Prostate gland (tissue), 2 donors: ENCODE measurements around the gene DKK3. TPM values are rescaled to one million over a fixed set of nuclear protein-coding genes. Genes with fewer than 3 reads are reported as not detected.

ENCODE experiments used
- DNase-seq: peaks from one replicate; pipeline ENCODE4 v3.0.0-alpha.2; 2019; ENCODE audit warnings: low spot score
- H3K27ac ChIP-seq, 2 donors: fragments of 200-600 bp; sonication (generic); 2 replicates each; pipeline ENCODE4 v1.5.1; 2017 to 2019
- H3K27me3 ChIP-seq: fragments of 200-600 bp; sonication (generic); replicated peaks from 2 replicates; pipeline ENCODE4 v1.5.1; 2019; ENCODE audit not compliant: insufficient read depth
- H3K36me3 ChIP-seq, 2 donors: fragments of 200-600 bp; sonication (generic); 1 replicate in 1 of 2; 2 replicates in 1 of 2; pipeline versions ENCODE4 v1.5.1 to v1.8.1; 2017 to 2019
- H3K4me1 ChIP-seq: fragments of 200-600 bp; sonication (generic); replicated peaks from 2 replicates; pipeline ENCODE4 v1.5.1; 2019
- H3K4me3 ChIP-seq, 2 donors: fragments of 200-600 bp; sonication (generic); 2 replicates each; pipeline ENCODE4 v1.5.1; 2017 to 2019
- H3K9me3 ChIP-seq: fragments of 200-600 bp; sonication (generic); 2 replicates; pipeline ENCODE4 v1.5.1; 2017
- POLR2A ChIP-seq: fragments of 450-650 bp; IDR thresholded peaks from one replicate; pipeline ENCODE4 v1.6.1; 2016; ENCODE audit warnings: antibody characterized with exemption, mild to moderate bottlenecking
- POLR2AphosphoS5 ChIP-seq: sonication (generic); formaldehyde crosslinking; IDR thresholded peaks from one replicate; pipeline ENCODE4 v1.6.1; 2017; ENCODE audit warnings: antibody characterized with exemption
- WGBS: methylation state at CpG from one replicate; pipeline ENCODE4 v1.1.5; 2018; 5-methylcytosine and 5-hydroxymethylcytosine counted together
- intact Hi-C: fragments of 100-400 bp; cut with DNase I; formaldehyde crosslinking; loops from one replicate; pipeline ENCODE4 v1.14.2; 2022
- total RNA-seq, 2 donors: library from RNA; depleted of rRNA; stranded (reverse); fragments of >200 nt; gene quantifications; one replicate each; pipeline ENCODE4 v1.1.0, GENCODE V29; 2016
- TF ChIP-seq, protein P1 (sequence below), 4 experiments: fragments of 200-600 bp in 2 of 4; fragments of 450-650 bp in 2 of 4; sonication (generic) in 2 of 4; IDR thresholded peaks; 1 replicate in 3 of 4; 2 replicates in 1 of 4; pipeline ENCODE4 v1.5.1; 2016 to 2019; ENCODE audit warnings: antibody characterized with exemption in 4 of 4, mild to moderate bottlenecking in 2 of 4, moderate library complexity in 2 of 4

Gene DKK3
- total RNA-seq, 2 donors from 2014 or later = 160 to 273 TPM

DNA sequence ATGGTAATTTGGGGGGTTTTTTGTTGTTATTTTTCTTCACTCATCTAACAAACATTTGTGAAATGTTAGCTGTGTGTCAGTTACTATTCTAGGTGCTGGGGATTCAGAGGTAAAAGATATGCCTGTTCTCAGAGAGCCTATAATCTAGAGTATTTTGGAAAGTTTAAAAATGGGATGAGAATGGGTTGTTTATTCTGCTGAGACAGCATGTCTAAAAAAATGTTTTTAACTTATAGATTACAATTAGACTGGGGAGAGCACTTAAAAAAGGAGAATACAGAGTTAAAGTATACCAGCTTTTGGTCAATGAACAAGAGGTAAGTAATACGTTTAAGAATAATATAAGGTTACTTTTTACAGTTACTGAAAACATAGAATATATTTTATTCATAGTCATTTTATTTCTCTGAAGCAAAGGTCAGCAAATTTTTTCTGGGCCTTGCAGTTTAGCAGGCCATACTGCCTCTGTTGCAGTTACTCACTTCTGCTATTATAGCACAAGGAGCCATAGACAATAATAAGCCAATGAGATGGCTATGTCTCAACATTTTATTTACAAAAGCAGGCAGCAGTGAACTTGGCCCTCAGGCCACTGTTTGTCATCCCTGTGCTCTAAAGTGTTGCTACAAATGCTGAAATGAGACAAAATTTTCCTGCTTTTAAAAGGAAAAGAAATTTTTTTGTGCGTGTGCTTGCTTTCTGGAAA, 60.0 kb downstream of the DKK3 start:
- intact Hi-C loops = no loop called here
- WGBS = 83% methylated on average over 2 of the region's 2 CpGs
- H3K4me3 ChIP-seq = no peak overlapping the region
- H3K9me3 ChIP-seq = no peaks in the 10 kb centered on the region
- H3K4me1 ChIP-seq = no peaks in the 10 kb centered on the region
- DNase-seq = no peak
- no peaks in the 10 kb centered on the region for H3K27me3 ChIP-seq
- H3K27ac ChIP-seq = no peak overlapping the region
- TF ChIP-seq POLR2AphosphoS5 = no peak
- TF ChIP-seq, protein P1, sequence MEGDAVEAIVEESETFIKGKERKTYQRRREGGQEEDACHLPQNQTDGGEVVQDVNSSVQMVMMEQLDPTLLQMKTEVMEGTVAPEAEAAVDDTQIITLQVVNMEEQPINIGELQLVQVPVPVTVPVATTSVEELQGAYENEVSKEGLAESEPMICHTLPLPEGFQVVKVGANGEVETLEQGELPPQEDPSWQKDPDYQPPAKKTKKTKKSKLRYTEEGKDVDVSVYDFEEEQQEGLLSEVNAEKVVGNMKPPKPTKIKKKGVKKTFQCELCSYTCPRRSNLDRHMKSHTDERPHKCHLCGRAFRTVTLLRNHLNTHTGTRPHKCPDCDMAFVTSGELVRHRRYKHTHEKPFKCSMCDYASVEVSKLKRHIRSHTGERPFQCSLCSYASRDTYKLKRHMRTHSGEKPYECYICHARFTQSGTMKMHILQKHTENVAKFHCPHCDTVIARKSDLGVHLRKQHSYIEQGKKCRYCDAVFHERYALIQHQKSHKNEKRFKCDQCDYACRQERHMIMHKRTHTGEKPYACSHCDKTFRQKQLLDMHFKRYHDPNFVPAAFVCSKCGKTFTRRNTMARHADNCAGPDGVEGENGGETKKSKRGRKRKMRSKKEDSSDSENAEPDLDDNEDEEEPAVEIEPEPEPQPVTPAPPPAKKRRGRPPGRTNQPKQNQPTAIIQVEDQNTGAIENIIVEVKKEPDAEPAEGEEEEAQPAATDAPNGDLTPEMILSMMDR (IDR thresholded peaks at IDR 0.05) = no peak
- no peak for TF ChIP-seq POLR2A
- H3K36me3 ChIP-seq = no peaks in the 10 kb centered on the region

DNA sequence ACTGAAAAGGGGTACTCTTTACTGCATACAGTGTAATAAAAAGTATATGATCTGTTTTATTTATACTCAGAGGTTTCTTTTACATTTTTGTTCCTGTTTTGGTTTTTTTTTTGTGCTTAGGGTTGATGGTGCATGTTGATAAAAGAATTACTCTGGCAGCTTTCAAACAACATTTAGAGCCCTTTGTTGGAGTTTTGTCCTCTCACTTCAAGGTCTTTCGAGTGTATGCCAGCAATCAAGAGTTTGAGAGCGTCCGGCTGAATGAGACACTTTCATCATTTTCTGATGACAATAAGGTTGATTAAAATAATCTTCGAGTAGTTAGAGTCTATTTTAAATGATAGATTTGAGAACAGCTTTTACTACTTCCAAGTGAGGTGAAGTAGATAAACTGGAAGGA, 60.6 kb downstream of the DKK3 start:
- DNase-seq = no peak
- Histone ChIP-seq H3K27me3 (no peaks in the 10 kb centered on the region), H3K4me1 (no peaks in the 10 kb centered on the region), H3K36me3 (no peaks in the 10 kb centered on the region), H3K27ac (no peak overlapping the region), H3K4me3 (no peak overlapping the region), H3K9me3 (no peaks in the 10 kb centered on the region)
- TF ChIP-seq, protein P1 (IDR thresholded peaks at IDR 0.05) = no peak
- TF ChIP-seq POLR2A (no peak), POLR2AphosphoS5 (no peak)
- 79% methylated on average over 4 of the region's 4 CpGs for WGBS
- intact Hi-C loops = no loop called here

DNA sequence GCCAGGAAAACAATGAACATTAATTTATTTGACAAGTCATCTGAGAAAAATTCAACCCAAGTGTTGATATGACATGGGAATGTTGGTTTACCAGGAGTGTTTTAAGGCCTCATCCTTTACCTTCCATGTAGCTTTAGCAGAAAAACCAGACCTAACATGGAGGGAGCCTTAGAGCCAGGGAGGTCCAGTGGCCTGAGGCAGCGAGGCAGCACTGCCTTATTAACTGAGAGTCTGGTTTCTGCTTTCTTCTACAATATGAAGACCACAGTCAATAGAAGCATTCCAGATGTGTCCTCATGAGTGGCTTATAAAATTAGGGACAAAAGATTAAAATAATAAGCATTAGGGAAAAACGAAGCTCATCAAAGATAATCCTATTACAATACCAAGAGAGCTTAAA, 61.5 kb downstream of the DKK3 start:
- Histone ChIP-seq H3K9me3 (no peaks in the 10 kb centered on the region), H3K4me3 (no peak overlapping the region), H3K4me1 (no peaks in the 10 kb centered on the region), H3K27ac (no peak overlapping the region), H3K27me3 (no peaks in the 10 kb centered on the region), H3K36me3 (no peaks in the 10 kb centered on the region)
- DNase-seq = no peak
- TF ChIP-seq, protein P1 (IDR thresholded peaks at IDR 0.05) = no peak
- TF ChIP-seq POLR2A = no peak
- no peak for TF ChIP-seq POLR2AphosphoS5
- intact Hi-C loops = no loop called here
- 92% methylated on average over 2 of the region's 2 CpGs for WGBS

DNA sequence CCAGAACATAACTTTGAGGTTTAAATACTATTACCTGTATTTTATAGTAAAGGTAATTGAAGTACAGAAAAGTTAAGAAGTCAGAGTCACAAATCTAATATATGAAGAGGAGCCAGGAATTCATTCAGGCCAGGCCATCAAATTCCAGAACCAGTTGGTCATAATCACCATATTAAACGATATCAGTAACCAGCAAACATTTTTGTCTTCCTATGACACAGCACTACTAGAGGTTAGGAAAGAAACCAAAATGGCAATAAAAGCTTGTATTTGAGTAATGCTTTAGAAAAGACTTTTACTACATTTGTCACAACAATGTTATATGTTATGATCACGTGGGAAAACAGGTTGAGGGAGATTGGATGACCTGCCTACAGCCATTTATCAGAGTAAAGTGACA, 62.2 kb downstream of the DKK3 start:
- no peaks in the 10 kb centered on the region for H3K27me3 ChIP-seq
- intact Hi-C loops = no loop called here
- no peaks in the 10 kb centered on the region for H3K36me3 ChIP-seq

More for the DNA sequence above, 62.2 kb downstream of the DKK3 start:
- Histone ChIP-seq H3K9me3 (no peaks in the 10 kb centered on the region), H3K27ac (no peak overlapping the region), H3K4me3 (no peak overlapping the region), H3K4me1 (no peaks in the 10 kb centered on the region)
- TF ChIP-seq POLR2AphosphoS5 (no peak), POLR2A (no peak)
- TF ChIP-seq, protein P1 (IDR thresholded peaks at IDR 0.05) = no peak
- WGBS = 60% methylated on average over 2 of the region's 2 CpGs
- DNase-seq = no peak
